Kasumi-1 (cell line): ENCODE data around the gene RAB11FIP2.
A peak's percentile ranks its signal among the peaks of the same experiment; 100 is the strongest.
"Not testable (repeated sequence)": the region's sequence is repeated elsewhere in the genome, so short reads cannot be mapped to it uniquely, and the experiment has no call there.

Experiments used
- DNase-seq, 2 experiments: peaks; one replicate each; lab custom pipeline; 2025; lab: John Stamatoyannopoulos, UW

The RAB11FIP2 gene

GRCh38 chr10:118046395-118047156, at the start of gene RAB11FIP2:
Gene RAB11FIP2 (minus strand): TSS chr10:118046941. CDS start chr10:118046163, 778 bp downstream.
- DNase-seq = peak; percentile 88 to 91

DNA sequence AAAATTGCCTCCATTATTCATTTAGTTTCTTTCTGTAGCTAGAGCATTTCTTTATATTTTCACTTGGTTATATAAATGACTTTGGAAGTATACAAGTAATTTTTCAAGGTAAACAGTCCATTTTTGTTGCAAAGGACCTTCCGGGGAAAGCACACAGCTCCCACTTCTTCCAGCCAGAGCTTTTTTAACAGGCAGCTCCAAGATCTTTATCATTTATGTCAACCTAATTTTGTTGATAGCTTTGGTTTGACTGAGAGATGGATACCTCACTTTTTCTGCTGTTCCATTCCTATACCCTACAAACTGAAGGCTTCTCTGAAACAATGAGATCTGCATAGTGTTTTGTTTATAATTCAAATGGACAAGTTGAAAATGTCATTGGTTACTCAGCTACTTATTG, 49.3 kb upstream of the RAB11FIP2 start:
- DNase-seq = no peak

GRCh38 chr10:118092209-118092608, 45.5 kb upstream of the RAB11FIP2 start:
- no peak for DNase-seq

DNA sequence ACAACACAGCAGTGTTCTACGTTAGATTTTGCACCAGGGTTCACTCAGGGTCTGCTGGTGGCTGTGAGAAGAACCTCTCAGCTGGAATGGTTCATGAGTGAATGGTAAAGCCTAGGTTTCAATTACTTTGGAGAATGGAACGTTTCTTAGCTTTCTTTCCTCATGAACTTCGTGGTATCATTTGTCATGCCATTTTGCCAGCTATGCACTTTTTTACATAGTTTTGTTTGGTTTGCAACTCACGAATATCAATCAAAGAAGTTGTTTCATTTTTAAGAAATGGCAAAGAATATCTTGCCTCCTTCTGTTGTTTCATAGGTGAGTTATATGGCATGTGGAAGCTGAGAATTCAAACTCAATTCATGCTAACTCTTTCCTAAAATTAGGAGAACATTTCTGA, 34.1 kb upstream of the RAB11FIP2 start:
- DNase-seq = no peak

DNA sequence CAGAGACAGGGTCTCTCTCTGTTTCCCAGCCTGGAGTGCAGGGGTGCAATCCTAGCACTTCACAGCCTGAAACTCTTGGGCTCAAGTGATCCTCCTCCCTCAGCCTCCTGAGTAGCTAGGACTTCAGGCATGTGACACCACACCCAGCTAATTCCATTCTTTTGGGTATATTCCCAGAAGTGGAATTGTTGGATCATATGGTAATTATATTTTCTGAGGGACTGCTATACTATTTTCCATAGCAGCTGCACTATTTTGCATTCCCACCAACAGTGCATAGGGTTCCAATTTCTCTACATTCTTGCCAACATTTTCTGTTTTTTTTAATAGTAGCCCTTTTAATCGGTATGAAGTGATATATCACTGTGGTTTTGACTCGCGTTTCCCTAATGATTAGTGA, 30.0 kb upstream of the RAB11FIP2 start:
- DNase-seq = no peak

DNA sequence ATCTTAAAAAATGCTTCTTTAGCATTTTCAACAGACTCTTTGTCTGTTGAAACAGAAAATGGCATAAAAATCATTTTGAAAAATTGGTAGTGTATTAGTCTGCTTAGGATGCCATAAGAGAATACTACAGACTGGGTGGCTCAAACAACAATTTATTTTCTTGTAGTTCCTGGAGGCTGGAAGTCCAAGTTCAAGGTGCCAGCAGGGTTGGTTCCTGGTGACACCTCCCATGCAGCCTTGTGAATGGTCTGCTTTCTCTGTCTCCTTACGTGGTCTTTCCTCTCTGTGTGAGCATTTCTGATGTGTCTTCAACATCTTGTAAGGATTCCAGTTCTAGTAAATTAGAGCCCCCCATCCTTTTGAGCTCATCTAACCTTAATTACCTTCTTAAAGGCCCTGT, 26.1 kb upstream of the RAB11FIP2 start:
- DNase-seq = no peak

GRCh38 chr10:118067389-118067788, 20.6 kb upstream of the RAB11FIP2 start:
- DNase-seq = not testable (repeated sequence)

DNA sequence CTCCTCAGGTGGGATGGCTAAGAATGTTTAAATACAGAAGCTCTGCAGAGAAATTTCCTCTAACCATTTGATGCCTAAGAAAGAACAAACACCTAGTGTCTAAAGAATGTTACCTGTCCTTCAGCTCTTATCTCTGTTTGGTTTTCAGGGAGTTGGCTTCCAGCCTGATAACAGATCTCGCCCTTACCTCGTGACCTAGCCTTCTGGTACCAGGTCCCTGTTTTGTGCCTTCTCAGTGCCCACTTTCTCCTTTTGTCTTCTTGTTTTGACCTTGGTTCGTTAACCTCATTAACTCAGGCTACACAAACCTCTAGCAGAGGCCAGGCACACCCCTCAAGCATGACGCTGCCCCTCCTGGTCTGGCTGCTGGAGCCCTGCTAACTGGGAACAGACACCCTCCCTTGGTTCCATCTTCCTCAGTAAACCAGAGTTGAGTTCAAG, 16.1 kb upstream of the RAB11FIP2 start:
- DNase-seq = no peak

DNA sequence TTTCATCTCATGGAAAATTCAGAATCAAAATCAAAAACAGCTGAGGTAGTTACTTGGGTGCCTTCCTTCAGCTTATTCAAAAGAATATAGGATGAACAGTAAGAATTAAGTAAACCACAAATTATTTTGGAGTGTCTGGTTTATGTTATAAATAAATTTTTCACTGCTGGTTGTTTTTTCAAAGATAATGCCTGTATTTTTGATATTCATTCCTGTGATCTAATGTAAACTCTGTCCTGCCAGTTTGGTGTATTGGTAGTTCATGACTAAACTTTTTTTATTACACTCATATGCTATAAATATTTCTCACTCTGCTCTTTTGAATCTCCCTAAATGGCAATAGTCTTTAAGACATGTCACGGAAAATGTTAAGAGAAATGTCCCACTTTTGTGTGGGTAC, 11.6 kb upstream of the RAB11FIP2 start:
- no peak for DNase-seq

- no peak for DNase-seq
Observed at GRCh38 chr10:118057361-118057760, 10.6 kb upstream of the RAB11FIP2 start.

- no peak for DNase-seq
Observed at GRCh38 chr10:118054383-118054782, 7.6 kb upstream of the RAB11FIP2 start.

GRCh38 chr10:118052816-118053215, 6.1 kb upstream of the RAB11FIP2 start:
- DNase-seq = no peak

DNA sequence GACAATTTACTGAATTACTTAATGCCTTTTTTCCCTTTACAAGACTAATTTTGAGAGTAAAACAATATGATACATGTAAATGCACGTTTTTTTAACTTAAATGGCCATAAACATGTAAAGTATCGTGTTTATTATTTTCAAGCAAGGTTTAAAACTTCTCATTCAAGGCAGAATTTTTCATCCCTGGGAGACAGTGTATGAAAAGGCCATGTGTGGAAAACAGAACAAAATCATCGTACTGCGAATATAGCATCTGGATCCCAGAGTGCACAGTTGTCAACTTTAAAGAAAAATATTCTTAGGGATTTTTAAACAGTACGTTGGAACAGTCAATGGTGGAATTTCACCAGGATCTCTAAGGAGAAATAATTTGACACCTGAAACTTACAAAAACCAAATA, 1.1 kb upstream of the RAB11FIP2 start:
- no peak for DNase-seq

GRCh38 chr10:118047157-118047719, 497 bp upstream of the RAB11FIP2 start:
- no peak for DNase-seq

- DNase-seq = peak; percentile 31 to 72
Observed at GRCh38 chr10:118045837-118046394, 825 bp downstream of the RAB11FIP2 start.

GRCh38 chr10:118045158-118045836, 1.4 kb downstream of the RAB11FIP2 start:
- no peak for DNase-seq

DNA sequence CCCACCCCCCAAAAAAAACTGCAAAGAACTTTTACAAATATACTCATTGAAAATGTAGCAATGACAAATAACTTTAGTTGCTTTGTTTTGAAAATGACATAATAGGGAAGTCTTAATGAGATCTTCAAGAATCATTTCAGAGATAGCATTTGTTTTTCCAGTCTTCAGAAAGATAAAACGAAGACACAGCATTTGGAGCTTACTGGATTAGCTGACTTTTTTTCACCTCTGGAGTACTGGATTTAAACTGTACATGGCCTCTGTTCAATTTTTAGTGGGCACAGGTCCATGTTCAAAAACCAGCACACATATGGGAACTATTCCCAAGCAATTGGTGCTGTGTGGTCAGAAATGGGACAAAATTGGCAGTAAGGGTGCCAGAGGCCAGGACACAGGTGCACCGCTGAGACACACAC, 3.9 kb downstream of the RAB11FIP2 start:
- no peak for DNase-seq

DNA sequence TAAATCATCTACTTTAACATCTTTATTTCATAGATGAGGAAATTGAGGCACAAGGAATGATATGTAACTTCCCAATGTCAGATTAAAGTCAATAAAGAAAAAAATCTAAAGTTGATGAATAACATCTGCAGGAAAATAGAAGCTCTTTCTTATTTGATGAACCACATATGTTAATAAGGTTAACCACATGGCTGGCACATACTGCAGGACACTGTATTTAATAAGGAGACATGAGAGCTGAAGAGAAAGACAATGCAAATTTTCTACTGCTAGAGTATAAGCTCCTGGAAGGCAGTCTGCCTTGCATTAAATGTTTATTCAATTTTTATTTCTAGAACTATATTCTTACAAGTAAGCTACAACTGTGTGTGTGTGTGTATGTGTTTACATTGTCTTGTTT, 4.4 kb downstream of the RAB11FIP2 start:
- DNase-seq = no peak

DNA sequence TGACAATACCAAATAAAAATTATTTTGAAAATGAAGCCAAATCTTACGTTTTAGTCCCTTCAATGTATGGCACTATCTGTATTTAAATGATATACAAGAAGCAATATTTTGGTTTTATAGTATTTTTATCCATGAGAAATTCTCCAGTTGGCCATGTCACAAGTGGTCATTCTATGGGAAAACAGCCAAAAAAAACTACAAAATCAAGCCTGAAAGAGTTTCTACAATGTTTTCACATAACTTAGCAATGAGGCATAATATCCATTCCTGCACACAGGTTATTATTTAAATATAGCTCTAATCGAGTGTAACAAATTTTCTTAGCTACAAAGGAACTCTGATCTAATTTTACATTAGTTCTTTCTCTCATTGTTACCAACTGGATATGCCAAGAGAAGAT, 5.4 kb downstream of the RAB11FIP2 start:
- no peak for DNase-seq

- no peak for DNase-seq
Observed at GRCh38 chr10:118036281-118036875, 10.4 kb downstream of the RAB11FIP2 start.

DNA sequence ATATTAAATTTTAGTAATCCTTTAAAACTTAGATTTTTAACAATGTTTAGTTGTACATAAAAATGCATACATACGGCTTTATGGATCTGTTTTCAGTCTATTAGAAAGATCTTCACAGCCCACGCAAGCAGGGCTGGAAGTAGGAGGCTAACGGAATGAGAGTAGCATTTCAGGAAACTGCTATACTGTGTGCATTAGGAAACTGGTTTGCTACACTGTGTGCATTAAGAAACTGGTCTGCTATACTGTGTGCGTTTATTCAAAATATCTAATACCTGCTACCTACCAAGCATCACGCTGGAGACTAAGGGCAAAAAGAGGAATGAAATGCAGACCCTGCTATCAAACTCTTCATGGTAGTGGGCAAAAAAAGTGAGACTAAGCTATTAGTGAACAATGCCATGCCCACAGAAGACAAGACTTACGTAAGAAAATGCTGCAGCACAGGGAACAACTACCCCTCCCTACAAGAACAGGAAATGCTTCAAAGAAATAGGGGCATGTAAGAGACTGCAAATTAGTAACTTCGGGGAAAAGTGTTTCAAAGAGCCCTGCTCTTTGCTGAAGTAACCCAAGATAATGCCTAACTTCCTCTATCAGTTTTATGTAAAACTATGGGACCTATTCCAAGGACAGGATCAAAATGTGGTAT, 11.3 kb downstream of the RAB11FIP2 start:
- DNase-seq = peak; percentile 97 to 99

DNA sequence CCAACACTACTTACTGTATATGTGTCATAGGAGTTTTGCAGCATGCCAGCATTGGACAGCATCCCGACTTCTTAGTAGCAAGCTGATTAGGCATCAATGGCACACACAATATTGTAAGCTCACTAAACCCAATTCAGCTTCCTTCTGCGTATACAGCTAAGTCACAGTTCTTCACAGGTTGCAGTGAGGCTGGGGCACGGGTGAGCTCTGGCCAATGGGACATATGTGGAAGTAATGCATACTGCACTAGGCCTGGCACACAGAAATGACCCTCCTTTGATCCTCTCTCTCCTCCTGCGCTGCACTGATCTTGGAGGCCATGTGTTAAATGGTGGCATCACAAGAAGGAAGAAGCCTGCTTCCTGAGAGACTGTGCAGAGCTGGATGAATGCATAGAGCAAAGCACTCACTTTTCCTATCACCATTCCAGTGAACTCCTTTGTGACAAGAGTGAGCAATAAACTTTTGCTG, 11.9 kb downstream of the RAB11FIP2 start:
- DNase-seq = peak; percentile 59
